Limb (tissue), 2 donors: ENCODE measurements around the gene KCNJ14.
A peak's percentile ranks its signal among the peaks of the same experiment; 100 is the strongest.
"Not testable (repeated sequence)": the region's sequence is repeated elsewhere in the genome, so short reads cannot be mapped to it uniquely, and the experiment has no call there.

Experiments used
- DNase-seq, 2 donors: peaks; one replicate each; pipeline ENCODE4 v3.0.0-alpha.2; 2016; ENCODE audit errors: extremely low spot score in 2 of 2

KCNJ14 gene

GRCh38 chr19:48487948-48488347 is 32.6 kb downstream of the KCNJ14 start:
- DNase-seq = peak in 1 of 2 donors; percentile 37

DNA sequence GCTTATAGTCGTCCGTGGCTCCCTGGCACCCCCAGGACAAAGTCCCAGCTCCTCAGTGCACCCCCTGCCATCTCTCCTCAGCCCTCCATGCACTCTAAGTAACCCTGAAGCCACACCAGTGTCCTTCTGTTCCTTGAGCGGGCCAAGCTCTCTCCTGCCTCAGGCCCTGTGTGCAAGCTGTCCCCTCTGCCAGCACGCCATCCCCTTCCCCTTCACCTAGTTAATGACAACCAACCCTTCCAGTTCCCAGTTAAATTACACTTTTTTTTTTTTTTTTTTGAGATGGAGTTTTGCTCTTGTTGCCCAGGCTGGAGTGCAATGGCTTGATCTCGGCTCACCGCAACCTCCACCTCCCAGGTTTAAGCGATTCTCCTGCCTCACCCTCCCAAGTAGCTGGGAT is 33.1 kb downstream of the KCNJ14 start:
- DNase-seq = not testable (repeated sequence)

GRCh38 chr19:48489608-48490216 is 34.3 kb downstream of the KCNJ14 start:
- peak in 1 of 2 donors; percentile 83 for DNase-seq

DNA sequence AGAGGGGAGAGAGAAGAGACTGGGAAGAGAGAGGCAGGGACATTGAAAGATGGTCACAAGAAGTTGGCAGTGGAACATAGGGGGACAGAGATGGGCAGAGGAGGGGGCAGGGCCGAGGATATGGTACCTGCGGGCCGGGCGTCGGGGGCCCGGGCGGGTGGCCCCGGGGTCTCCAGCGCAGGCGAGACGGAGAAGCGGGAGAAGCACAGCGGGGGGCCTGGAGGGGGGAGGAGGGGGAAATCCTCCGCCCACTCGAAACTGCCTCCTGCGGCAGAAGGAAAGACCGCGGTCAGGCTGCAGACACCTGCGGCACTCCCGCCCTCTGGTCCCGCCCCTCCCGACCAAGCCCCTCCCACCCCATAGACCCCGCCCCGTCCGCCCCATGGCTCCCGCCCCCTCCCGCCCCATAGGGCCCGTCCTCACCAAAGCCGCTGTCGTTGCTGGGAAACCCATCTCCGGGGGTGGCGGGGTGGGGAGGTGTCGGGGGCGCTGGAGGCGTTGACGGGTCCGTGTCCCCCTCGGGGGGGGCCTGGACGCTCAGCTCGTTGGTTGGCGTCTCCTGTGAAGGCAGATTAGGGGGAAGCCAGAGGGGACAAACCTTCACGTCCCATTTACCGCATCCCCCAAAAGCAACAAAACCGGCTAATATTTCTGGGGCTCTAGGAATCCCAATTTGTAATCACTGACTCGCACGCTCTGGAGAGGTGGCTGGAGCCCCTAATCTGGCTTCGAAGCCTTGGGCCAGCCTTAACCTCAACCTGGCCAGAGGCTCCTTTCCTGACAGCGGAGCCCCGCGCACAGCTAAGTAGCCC is 35.8 kb downstream of the KCNJ14 start:
- DNase-seq = peak in 1 of 2 donors; percentile 69

DNA sequence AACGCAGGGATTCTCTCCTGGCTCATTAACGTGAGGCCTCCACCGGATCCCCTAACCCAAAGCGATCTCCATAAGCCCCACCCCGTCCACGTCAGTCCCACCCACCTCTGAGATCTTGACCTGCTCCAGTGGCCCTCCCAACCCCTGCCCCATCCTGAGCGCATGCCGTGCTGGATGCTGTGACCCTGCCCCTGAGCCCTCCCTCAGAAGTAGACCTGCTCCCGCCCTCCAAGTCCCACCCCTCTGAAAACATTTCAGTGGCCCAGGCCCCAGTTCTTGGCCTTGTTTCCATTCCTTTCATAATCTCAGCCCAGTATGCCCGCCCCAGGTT is 36.4 kb downstream of the KCNJ14 start:
- peak in 1 of 2 donors; percentile 34 for DNase-seq

DNA sequence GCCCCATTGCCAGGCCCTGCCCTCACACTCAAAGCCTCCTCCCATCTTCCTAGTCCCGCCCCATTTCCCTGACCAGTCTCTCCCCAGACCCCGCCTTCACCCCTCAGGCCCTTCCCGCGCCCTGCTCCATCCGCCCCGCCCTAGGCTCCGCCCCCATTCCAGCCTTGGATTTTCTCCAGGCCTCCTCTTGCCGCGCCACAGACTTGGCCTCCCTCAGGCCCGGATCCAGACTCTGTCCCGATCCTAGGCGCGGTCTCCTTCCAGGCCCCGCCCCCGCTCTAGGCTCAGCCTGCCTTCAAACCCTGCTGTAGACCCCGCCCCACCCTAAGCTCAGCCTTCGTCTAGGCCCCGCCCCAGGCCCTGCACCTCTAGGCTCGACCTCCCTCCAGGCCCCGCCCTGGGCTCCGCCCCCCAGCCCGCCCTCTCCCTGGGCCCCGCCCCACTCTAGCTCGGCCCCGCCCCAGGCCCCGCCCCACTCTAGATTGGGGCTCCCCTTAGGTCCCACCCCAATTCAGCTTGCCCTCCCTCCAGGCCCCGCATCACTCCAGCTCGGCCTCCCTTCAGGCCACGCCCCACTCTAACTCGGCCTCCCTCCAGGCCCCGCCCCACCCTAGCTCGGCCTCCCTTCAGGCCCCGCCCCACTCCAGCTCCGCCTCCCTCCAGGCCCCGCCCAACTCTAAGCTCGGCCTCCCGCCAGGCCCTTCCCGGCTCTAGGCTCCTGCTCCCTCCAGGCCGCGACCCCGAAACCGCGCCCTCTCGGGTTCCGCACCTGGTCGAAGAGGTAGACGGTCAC is 37.7 kb downstream of the KCNJ14 start:
- peak; percentile 80 to 91 for DNase-seq

DNA sequence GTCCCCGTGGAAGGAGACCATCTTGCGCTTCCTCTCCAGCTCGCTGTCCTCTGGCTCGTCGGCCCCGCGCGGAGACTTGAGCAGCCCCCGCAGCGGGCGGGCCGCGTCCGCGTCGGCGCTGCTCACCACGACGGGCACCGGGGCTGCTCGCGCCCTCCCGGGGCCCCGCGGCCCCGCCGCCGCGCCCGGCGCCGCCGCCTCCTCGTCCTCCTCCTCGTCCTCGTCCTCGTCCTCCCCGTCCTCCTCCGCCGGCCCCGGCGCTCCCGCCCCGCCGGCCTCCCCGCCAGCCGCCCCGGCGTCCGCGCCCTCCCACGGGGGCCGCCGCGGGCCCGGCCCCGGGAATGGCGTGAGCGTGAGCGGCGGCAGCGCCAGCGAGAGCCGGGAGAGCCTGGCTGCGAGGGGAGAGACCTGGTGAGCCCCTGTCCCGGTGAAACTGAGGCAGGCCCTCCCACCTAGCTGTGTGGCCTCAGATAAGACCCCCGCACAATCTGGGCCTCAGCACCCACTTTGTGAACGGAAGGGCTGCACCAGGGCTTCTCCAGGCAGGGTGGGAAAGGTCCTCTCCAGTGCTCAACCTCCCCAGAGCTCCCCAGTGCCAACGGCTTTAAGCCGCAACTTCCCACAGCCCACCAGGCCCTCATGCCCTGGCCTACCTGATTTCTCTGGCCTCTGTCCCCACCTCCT is 38.5 kb downstream of the KCNJ14 start:
- no peak for DNase-seq

- no peak for DNase-seq
Measured at GRCh38 chr19:48495396-48495795, 40.0 kb downstream of the KCNJ14 start.

DNA sequence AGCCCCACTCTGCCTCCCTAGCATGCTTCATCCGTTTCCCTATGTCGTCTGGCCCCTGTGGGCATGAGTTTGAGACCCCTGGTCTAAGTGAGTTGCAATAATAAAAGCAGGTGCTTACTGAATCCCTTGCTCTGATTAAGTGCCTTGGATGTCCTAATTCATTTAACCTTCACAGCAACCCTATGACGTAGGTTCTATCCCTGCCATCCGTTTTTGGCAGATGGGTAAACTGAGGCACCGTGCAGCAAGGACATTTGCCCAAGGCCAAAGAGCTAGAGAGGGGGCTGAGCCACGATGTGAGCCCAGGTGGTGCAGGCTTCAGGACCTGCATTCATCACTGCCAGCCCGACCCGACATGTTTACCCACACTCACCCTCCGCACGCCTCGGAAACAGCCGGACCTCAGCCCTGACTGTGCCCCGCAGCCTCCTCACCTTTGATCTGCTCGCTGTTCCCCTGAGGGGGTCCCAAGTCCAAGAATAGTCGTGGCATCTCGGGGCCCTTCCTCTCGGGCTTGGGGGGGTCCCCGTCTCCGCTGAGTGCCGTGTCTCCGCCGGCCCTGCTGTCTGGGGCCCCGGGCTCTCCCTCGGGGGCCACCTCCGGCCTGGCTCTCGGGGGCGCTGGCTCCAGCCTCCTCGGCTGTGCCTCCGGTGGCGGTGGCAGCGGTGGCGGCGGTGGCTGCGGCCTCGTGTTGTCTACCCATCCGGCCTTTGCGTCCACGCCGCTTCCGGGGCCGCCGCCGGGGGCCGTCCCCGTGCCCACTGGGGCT is 41.8 kb downstream of the KCNJ14 start:
- peak in 1 of 2 donors; percentile 23 for DNase-seq

DNA sequence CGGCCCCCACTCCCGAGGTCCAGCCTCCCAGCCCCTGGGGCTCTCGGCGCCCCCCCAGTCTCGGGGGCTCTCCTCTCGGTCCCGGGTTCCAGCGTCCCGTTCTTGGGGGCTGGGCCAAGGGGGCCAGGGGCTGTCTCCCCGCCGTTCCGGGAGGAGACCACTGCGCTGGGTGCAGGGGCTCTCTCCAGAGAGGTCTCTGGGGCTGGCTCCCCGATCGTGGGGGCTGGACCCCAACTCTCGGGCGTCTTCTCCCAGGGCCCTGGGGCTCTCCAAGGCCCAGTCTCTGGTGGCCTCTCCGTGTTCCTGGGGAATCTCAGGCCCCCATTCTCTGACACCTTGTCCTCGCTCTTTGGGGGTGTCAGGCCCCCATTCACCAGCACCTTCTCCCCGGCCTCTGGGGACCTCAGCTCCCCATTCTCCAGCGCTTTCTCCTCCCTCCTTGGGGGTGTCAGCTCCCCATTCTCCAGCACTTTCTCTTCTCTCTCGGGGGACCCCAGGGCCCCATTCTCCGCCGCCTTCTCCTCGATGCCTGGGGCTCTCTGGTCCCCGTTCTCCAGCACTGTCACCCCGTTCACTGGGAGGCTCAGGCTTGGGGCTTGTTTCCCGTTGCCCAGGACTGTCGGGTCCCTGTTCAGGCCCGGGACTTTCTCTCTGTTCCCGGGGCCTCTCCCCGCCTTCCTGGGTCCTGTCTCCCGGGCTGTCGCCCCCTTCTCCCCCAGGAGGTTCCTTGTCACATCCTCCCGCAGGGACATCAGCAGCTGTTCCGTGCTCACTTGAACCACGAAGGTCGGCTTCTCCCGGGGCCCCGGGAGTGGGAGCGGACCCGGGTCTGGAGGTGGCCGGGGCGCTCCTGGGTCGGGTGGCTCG is 42.6 kb downstream of the KCNJ14 start:
- peak in 1 of 2 donors; percentile 29 for DNase-seq

GRCh38 chr19:48498595-48499311 is 43.4 kb downstream of the KCNJ14 start:
- DNase-seq = peak in 1 of 2 donors; percentile 35

DNA sequence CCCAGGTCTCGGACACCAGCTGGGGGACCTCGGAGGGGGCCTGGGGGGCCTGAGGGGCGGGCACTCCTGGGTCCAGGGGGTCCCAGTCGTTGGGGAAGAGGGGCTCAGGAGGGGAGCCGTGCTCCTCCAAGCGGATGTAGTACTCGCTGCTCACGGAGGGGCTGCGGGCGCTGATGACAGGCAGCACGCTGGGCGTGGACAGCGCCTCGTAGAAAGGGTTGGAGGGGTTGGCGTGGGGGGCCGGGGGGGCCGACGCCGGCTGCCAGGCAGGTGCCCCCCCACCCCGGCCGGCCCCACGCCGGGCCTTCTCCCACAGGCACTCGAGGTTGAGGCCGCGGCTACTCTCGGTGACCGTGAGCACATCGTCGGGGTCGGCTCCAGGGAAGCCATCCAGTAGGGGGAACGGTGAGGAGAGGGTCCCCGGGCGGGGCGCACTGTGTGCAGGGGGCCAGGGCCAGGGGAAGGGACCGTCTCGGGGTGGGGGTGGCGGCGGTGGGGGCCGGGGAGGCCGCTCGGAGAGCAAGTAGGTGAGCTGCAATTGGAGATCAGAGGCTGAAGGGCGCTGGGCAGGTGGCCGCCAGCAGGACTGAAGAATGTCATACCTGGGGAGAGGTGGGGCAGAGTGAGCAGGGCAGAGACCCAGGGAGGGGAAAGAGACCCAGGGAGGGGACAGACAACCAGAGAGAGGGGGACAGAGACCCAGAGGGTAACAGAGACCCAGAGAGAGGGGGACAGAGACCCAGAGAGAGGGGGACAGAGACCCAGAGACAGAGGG is 44.1 kb downstream of the KCNJ14 start:
- peak in 1 of 2 donors; percentile 26 for DNase-seq

GRCh38 chr19:48500830-48501493 is 45.6 kb downstream of the KCNJ14 start:
- no peak for DNase-seq

DNA sequence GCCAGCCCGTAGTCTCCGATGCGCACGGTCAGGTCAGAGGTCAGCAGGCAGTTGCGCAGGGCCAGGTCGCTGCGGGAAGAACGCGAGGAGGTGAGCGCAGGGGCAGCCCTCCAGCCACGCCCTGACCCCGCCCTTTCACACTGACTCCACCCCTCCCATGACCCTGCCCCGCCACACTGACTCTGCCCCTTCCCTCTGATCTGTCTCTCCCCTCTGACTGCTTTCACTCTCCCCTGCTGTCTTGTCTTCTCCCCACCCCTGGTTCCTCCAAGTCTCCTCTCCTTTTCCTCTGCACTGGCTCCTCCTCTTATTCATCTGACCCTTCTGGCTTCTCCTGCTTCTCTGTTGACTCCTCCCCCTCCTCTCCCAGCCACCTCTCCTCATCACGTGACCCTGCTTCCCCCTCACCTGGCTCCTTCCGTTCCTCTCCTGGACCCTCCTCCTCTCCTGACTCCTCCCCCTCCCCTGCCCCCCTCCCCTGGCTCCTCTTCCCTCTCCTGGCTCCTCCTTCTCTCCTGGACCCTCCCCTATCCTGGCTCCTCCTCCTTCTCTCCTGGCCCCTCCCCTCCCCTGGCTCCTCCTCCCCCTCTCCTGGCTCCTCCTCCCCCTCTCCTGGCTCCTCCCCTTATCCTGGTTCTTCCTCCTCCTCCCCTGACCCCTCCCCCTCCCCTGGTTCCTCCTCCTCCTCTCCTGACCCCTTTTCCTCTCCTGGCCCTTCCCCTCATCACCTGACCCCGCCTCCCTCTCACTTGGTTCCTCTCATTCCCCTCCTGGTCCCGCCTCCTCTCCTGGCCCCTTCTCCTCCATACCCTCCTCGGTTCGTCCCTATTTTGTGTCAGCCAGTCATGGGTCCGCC is 46.3 kb downstream of the KCNJ14 start:
- peak in 1 of 2 donors; percentile 68 for DNase-seq

DNA sequence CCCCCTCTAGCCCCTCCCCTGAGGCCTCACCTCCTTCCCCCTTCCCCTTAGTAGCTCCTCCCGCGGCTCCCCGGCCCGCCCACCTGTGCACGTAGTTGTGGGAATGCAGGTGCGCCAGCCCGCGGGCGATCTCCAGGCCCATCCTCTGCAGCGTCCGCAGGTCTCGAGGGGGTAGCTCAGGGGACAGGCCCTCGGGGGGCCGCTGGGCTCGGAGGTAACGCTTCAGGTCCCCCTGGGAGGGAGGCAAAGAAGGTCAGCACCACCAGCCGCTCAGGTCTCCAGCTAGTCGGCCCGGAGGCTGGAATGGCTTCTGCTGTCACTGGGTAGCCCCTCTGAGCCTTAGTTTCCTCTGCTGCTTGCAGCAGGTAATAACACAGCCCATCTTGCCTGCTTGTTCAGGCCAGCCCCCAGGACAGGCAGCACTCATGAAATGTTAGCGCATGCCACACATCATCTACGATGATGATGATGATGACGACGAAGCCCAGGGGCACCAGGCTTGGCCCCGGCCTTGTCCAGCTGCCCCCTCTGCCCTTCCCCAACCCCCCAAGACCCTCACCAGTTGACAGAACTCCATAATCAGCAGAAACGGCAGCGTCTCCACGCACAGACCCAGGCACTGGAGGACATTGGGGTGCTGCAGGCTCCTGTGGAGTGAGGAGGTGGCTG is 47.1 kb downstream of the KCNJ14 start:
- DNase-seq = no peak

DNA sequence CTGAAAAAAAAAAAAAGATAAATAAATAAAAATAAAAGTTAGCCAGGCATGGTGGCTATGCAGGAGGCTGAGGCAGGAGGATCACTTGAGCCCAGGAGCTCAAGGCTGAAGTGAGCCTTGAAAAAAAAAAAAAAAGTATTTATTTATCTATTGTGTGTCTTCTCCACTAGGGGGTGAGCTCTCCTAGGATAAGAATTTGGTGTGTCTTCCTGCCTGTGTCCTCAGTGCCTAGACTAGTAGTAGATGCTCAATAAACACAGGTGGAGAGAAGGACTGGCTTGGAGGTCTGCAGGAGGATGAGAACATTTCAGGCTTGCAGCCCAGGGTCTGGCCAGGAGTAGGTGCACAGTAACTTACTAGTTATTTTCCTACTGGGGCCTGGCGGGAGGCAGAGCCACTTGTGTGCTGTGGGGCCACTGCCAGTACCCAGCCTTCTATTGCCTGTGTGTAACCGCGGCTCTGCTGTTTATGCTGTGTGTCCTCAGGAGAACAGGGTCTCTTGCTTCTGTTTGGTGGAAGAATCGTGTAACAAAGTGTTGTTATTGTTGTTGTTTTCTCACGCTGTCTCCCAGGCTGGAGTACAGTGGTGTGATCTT is 50.9 kb downstream of the KCNJ14 start:
- no peak for DNase-seq
